GM12878 (cell line): ENCODE data around the gene PDE6G. TPM values are rescaled to one million over a fixed set of nuclear protein-coding genes. Genes with fewer than 3 reads are reported as not detected.

Experiments used
- ATAC-seq: fragments of 200-7000 bp; cut with Tn5 transposase; 3 replicates; pipeline ENCODE4 v1.9.1; 2020; ENCODE audit warnings: mild to moderate bottlenecking, moderate library complexity
- BruUV-seq: library from RNA; stranded (reverse); fragments of 400-500 nt; replicated peaks from 2 replicates; lab custom pipeline; 2021; lab: Mats Ljungman, UMichigan
- CTCF ChIA-PET: fragments of 300-600 bp; sonication (Branson Sonifier 250); formaldehyde crosslinking; extraction: SDS; loops from one replicate; lab custom pipeline; 2021; ENCODE audit warnings: inconsistent platforms; lab: Yijun Ruan, JAX
- POLR2A ChIA-PET: fragments of 350-600 bp; formaldehyde crosslinking; extraction: SDS; loops from one replicate; lab custom pipeline; 2021; ENCODE audit warnings: inconsistent platforms; lab: Charles Lee
- RAD21 ChIA-PET: fragments of 300-600 bp; sonication (Branson Sonifier 250); formaldehyde crosslinking; loops from one replicate; lab custom pipeline; 2023; ENCODE audit warnings: antibody characterized with exemption; ENCODE audit not compliant: unreplicated experiment; lab: Charles Lee
- SMC1A ChIA-PET: fragments of 300-600 bp; sonication (Branson Sonifier 250); formaldehyde crosslinking; loops from one replicate; lab custom pipeline; 2023; ENCODE audit not compliant: unreplicated experiment, uncharacterized antibody; lab: Charles Lee
- DNase-seq: peaks from one replicate; pipeline ENCODE4 v3.0.0-alpha.2; 2011; ENCODE audit warnings: low read depth, low spot score
- FAIRE-seq: peaks from 3 replicates; lab custom pipeline; 2011; peaks lifted over from hg19 to GRCh38; lab: Jason Lieb, UNC
- H2AFZ ChIP-seq: 2 replicates; pipeline ENCODE4 v1.6.0; 2011; ENCODE audit warnings: low read depth, low read length, control low read depth; ENCODE audit not compliant: control insufficient read depth
- H3K27ac ChIP-seq: 2 replicates; pipeline ENCODE4 v1.5.1; 2011; ENCODE audit warnings: control low read depth; ENCODE audit not compliant: control insufficient read depth, insufficient read depth
- H3K27me3 ChIP-seq, 2 experiments: replicated peaks in 1 of 2; 2 replicates each; pipeline versions ENCODE4 v1.6.0 to v1.6.1; 2011; ENCODE audit warnings: low read length in 1 of 2; ENCODE audit not compliant: control insufficient read depth in 2 of 2, insufficient read depth in 2 of 2
- H3K36me3 ChIP-seq, 2 experiments: 2 replicates each; pipeline ENCODE4 v1.5.1; 2011; ENCODE audit warnings: low read length in 1 of 2; ENCODE audit not compliant: control insufficient read depth in 2 of 2, insufficient read depth in 2 of 2
- H3K4me1 ChIP-seq: 2 replicates; pipeline ENCODE4 v1.6.1; 2011; ENCODE audit warnings: mild to moderate bottlenecking, low read length, moderate library complexity, mixed read lengths; ENCODE audit not compliant: control insufficient read depth, insufficient read depth
- H3K4me2 ChIP-seq: 2 replicates; pipeline ENCODE4 v1.6.0; 2011; ENCODE audit warnings: control low read depth; ENCODE audit not compliant: control insufficient read depth, insufficient read depth
- H3K4me3 ChIP-seq: fragments of 200-600 bp; sonication (generic); 2 replicates; pipeline ENCODE4 v1.5.1; 2016
- H3K79me2 ChIP-seq: 2 replicates; pipeline ENCODE4 v1.6.0; 2011; ENCODE audit warnings: low read length; ENCODE audit not compliant: control insufficient read depth, insufficient read depth
- H3K9ac ChIP-seq: 2 replicates; pipeline ENCODE4 v1.8.0; 2011; ENCODE audit warnings: low read length, control low read depth, mixed read lengths; ENCODE audit not compliant: control insufficient read depth, insufficient read depth
- H3K9me3 ChIP-seq: replicated peaks from 3 replicates; pipeline ENCODE4 v1.5.1; 2011; ENCODE audit warnings: mild to moderate bottlenecking, low read length; ENCODE audit not compliant: control insufficient read depth, insufficient read depth
- H4K20me1 ChIP-seq: 2 replicates; pipeline ENCODE4 v1.6.0; 2011; ENCODE audit not compliant: control insufficient read depth, insufficient read depth
- ATF3 ChIP-seq: IDR thresholded peaks from 2 replicates; pipeline ENCODE4 v1.6.1; 2011; ENCODE audit warnings: low read depth, mild to moderate bottlenecking, low read length, moderate library complexity, borderline replicate concordance; ENCODE audit errors: extremely low read depth
- CHD4 ChIP-seq: fragments of 200-600 bp; sonication (generic); IDR thresholded peaks from 2 replicates; pipeline ENCODE4 v1.6.1; 2016; ENCODE audit warnings: mild to moderate bottlenecking
- POLR2AphosphoS2 ChIP-seq: IDR thresholded peaks from 2 replicates; pipeline ENCODE4 v1.6.1; 2011; ENCODE audit warnings: low read depth, mild to moderate bottlenecking, low read length, improper control_type of control experiment, moderate library complexity
- RAD51 ChIP-seq: fragments of 450-650 bp; IDR thresholded peaks from 2 replicates; pipeline ENCODE4 v1.6.1; 2016; ENCODE audit warnings: moderate library complexity, mild to moderate bottlenecking, inconsistent platforms
- RELB ChIP-seq: fragments of 450-650 bp; IDR thresholded peaks from 2 replicates; pipeline ENCODE4 v1.6.1; 2017; ENCODE audit warnings: low read depth, mild to moderate bottlenecking, moderate library complexity
- SREBF1 ChIP-seq: IDR thresholded peaks from 2 replicates; pipeline ENCODE4 v1.6.1; 2012; ENCODE audit warnings: mild to moderate bottlenecking, low read length
- STAT3 ChIP-seq: IDR thresholded peaks from 2 replicates; pipeline ENCODE4 v1.6.1; 2011; ENCODE audit warnings: low read depth, low read length, improper control_type of control experiment
- YBX1 ChIP-seq: fragments of 450-650 bp; IDR thresholded peaks from 2 replicates; pipeline ENCODE4 v1.6.1; 2016; ENCODE audit warnings: antibody characterized with exemption
- WGBS: methylation state at CpG from one replicate; pipeline ENCODE4 v1.1.6; 2016; ENCODE audit warnings: low lambda C conversion rate; ENCODE audit not compliant: insufficient replicate concordance, insufficient coverage; ENCODE audit errors: missing lambda C conversion rate; 5-methylcytosine and 5-hydroxymethylcytosine counted together
- in situ Hi-C: fragments of 300-500 bp; cut with MboI; formaldehyde crosslinking; loops from 9 replicates; pipeline ENCODE4 v1.14.3; 2018; ENCODE audit warnings: mixed read lengths
- intact Hi-C: fragments of 100-400 bp; cut with micrococcal nuclease; formaldehyde crosslinking; loops from one replicate; pipeline ENCODE4 v1.14.2; 2022; ENCODE audit not compliant: unreplicated experiment
- polyA plus RNA-seq, 11 experiments: library from polyadenylated mRNA; depleted of rRNA in 4 of 11; unstranded in 6 of 11; stranded (reverse) in 5 of 11; fragments of >200 nt; fragmentation: Nextera tagmentation in 4 of 11; fragmentation: Illumina TruSeq in 1 of 11; extraction: Ambion mirVana in 4 of 11; extraction: Trizol in 1 of 11; gene quantifications; 1 replicate in 1 of 11; 2 replicates in 10 of 11; pipeline versions ENCODE4 v1.2.1 to v1.2.3, GENCODE V29; 2011 to 2016; ENCODE audit warnings: inconsistent platforms in 2 of 11, missing spikeins in 2 of 11, low read depth in 1 of 11
- total RNA-seq, 4 experiments: library from RNA; depleted of rRNA in 3 of 4; stranded (reverse); fragments of >200 nt in 3 of 4; fragmentation: Illumina TruSeq in 1 of 4; extraction: Trizol in 1 of 4; gene quantifications; 2 replicates each; pipeline versions ENCODE4 v1.2.1 to v1.2.3, GENCODE V29; 2013 to 2021
- TF ChIP-seq, protein P1 (sequence below): IDR thresholded peaks from 2 replicates; pipeline ENCODE4 v1.6.1; 2011; ENCODE audit warnings: low read depth, low read length, improper control_type of control experiment, borderline replicate concordance
- TF ChIP-seq, protein P2 (sequence below): fragments of 450-650 bp; IDR thresholded peaks from 2 replicates; pipeline ENCODE4 v1.6.1; 2017; ENCODE audit warnings: antibody characterized with exemption, mild to moderate bottlenecking, moderate library complexity

Gene PDE6G
- total and polyA plus RNA-seq, 10 of the 15 experiments (the other 5 are each of a cell fraction or from before 2014, with no cell fraction given), result 0.55 to 12.1 (median 4.3) TPM

DNA sequence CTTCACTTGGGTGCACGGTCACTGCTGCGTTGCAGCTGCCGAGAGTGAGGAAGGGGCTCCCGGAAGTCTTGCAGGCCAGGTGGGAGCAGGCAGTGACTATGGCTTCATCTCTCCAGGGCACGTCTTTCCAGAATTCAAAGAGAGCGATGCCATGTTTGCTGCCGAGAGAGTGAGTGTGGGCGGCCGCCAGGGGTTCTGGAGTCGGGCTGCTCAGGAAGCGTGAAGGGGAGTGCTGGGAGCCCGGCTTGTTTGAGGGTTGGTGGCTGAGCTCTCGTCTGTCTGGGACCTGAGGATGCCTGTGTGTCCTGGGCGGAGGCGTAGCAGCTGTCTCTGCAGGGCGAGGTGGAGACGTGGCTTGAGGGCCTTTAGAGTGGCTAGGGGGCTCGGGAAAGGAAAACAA lies 33.7 kb upstream of the PDE6G start:
- in situ Hi-C loops, result no loop called here

GRCh38 chr17:81688616-81689015 lies 32.3 kb upstream of the PDE6G start:
- FAIRE-seq, result no peak
- TF ChIP-seq STAT3, result no peak
- no peak for TF ChIP-seq SREBF1
- TF ChIP-seq RAD51, result no peak
- TF ChIP-seq, protein P1, sequence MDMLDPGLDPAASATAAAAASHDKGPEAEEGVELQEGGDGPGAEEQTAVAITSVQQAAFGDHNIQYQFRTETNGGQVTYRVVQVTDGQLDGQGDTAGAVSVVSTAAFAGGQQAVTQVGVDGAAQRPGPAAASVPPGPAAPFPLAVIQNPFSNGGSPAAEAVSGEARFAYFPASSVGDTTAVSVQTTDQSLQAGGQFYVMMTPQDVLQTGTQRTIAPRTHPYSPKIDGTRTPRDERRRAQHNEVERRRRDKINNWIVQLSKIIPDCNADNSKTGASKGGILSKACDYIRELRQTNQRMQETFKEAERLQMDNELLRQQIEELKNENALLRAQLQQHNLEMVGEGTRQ, result no peak
- no peak for TF ChIP-seq RELB
- TF ChIP-seq, protein P2, sequence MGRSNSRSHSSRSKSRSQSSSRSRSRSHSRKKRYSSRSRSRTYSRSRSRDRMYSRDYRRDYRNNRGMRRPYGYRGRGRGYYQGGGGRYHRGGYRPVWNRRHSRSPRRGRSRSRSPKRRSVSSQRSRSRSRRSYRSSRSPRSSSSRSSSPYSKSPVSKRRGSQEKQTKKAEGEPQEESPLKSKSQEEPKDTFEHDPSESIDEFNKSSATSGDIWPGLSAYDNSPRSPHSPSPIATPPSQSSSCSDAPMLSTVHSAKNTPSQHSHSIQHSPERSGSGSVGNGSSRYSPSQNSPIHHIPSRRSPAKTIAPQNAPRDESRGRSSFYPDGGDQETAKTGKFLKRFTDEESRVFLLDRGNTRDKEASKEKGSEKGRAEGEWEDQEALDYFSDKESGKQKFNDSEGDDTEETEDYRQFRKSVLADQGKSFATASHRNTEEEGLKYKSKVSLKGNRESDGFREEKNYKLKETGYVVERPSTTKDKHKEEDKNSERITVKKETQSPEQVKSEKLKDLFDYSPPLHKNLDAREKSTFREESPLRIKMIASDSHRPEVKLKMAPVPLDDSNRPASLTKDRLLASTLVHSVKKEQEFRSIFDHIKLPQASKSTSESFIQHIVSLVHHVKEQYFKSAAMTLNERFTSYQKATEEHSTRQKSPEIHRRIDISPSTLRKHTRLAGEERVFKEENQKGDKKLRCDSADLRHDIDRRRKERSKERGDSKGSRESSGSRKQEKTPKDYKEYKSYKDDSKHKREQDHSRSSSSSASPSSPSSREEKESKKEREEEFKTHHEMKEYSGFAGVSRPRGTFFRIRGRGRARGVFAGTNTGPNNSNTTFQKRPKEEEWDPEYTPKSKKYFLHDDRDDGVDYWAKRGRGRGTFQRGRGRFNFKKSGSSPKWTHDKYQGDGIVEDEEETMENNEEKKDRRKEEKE, result no peak
- no peak for TF ChIP-seq ATF3
- TF ChIP-seq POLR2AphosphoS2, result no peak
- no peak for TF ChIP-seq CHD4
- no peak for TF ChIP-seq YBX1

More for the DNA sequence above, 33.7 kb upstream of the PDE6G start:
- RAD21 ChIA-PET, result no interaction called here
- Histone ChIP-seq H3K36me3 (peaks cover 11 to 49% of the 10 kb centered on the region in 2 experiments; a peak in 3 of 4 replicates), H3K4me1 (peaks cover 5% of the 10 kb centered on the region), H3K9ac (no peak overlapping the region), H3K4me3 (no peak overlapping the region), H3K79me2 (peaks cover 12% of the 10 kb centered on the region), H3K27me3 (no peaks in the 10 kb centered on the region), H2AFZ (no peak overlapping the region), H3K4me2 (no peak overlapping the region), H4K20me1 (peaks cover 4% of the 10 kb centered on the region), H3K9me3 (no peaks in the 10 kb centered on the region), H3K27ac (no peak overlapping the region)
- SMC1A ChIA-PET, result no interaction called here
- TF ChIP-seq ATF3, result no peak
- FAIRE-seq, result no peak
- intact Hi-C loops, result no loop called here
- 100% methylated on average over 14 of the region's 18 CpGs for WGBS
- no peak for DNase-seq
- ATAC-seq, result no peak
- POLR2A ChIA-PET, result interaction anchor here (0.5 to 1.1 kb wide), 2 partner anchors 26 to 35 kb away, joined by 3 to 5 read pairs; no protein-coding TSS in a partner anchor
- BruUV-seq, result no TSS peak
- CTCF ChIA-PET, result no interaction called here

More at GRCh38 chr17:81688616-81689015, 32.3 kb upstream of the PDE6G start:
- peaks cover 7 to 40% of the 10 kb centered on the region in 2 experiments; a peak in 3 of 4 replicates for H3K36me3 ChIP-seq
- H4K20me1 ChIP-seq, result peaks cover 8% of the 10 kb centered on the region
- ChIA-PET POLR2A (no interaction called here), RAD21 (no interaction called here), CTCF (no interaction called here), SMC1A (no interaction called here)
- no peak overlapping the region for H3K27ac ChIP-seq
- H2AFZ ChIP-seq, result no peak overlapping the region
- in situ Hi-C loops (no loop called here), intact Hi-C loops (no loop called here)
- no peak overlapping the region for H3K9ac ChIP-seq
- no peak for DNase-seq
- H3K79me2 ChIP-seq, result peaks cover 25% of the 10 kb centered on the region
- H3K4me2 ChIP-seq, result no peak overlapping the region
- no TSS peak for BruUV-seq
- no peaks in the 10 kb centered on the region for H3K27me3 ChIP-seq
- peaks cover 11% of the 10 kb centered on the region for H3K4me1 ChIP-seq
- H3K4me3 ChIP-seq, result no peak overlapping the region
- no peak for ATAC-seq
- no peaks in the 10 kb centered on the region for H3K9me3 ChIP-seq
- 91% methylated on average over 14 of the region's 14 CpGs for WGBS
